Stimulated activated CD8-positive, alpha-beta memory T cell treated with anti-CD3 and anti-CD28 coated beads, Interleukin-2, amount 100 ng/mL, for 48 hours (primary cell): ENCODE measurements around the gene SNAPC5.

Experiments
- DNase-seq, 2 donors: peaks; one replicate each; pipeline ENCODE4 v3.0.0-alpha.2; 2020; ENCODE audit warnings: low read depth in 2 of 2

The SNAPC5 gene

DNA sequence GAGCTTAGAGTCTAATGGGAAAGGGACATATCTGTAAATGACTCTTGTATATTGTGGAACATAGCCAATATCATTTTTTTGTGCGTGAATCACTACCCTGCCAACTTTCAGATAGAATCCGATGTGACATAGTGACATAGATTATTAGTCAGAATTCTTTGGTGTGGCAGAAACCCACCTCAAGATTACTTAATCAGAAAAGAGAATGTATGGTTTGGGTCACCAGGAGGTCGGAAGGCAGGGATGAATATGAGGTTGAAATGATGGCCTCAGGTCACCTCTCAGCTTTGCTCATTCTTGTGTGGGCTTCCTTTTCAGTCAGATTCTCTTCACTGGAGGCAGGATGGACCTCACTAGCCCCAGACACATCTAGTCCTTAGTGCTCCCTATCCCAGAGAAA, 41.4 kb downstream of the SNAPC5 start:
- DNase-seq: no peak

DNA sequence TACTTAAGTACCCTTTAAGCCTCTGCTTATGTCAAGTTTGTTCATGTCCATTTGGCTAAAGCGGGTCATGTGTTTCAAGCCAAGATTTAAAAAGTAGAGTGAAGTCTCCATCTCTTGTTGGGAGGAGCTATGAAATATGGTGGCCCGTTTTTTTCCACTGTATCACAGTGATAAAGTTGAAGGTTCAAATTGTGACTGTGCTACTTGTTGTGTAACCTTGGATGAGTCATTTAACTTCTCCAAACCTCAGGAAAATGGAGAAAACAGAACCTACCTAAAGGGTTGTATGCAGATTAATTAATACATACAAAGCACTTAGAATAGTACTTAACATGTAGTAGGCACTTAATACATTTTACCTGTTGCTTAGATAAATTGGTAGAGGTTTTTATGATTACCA, 43.4 kb downstream of the SNAPC5 start:
- no peak for DNase-seq

DNA sequence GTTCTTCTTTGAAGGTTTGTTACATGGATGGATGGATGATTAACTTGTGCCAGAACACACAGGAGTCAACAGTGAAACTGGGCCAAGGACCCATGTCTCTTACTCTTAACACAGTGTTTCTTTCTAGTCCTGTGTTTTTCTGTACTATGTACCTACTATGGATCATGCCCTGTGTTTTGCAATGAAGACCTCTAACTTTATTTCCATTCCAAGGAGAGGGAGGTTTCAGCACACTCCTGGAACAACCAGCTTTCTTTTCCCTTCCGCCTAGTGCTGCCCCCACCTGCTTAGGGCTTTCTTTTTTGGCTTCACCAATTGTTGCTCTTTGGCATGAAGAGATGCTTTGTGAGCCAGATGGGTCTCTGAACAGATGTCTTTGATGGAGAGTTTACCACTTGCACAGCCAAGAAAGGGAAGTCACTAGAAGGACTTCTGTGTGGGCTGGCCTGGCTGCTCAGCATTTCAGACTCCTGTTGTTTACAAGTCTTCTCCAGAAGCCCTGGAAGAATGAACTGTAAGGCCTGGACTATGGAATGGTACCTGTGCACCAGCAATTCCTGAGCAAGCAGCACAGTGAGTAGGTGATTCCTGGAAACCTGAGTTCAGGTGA, 44.5 kb downstream of the SNAPC5 start:
- DNase-seq: no peak

DNA sequence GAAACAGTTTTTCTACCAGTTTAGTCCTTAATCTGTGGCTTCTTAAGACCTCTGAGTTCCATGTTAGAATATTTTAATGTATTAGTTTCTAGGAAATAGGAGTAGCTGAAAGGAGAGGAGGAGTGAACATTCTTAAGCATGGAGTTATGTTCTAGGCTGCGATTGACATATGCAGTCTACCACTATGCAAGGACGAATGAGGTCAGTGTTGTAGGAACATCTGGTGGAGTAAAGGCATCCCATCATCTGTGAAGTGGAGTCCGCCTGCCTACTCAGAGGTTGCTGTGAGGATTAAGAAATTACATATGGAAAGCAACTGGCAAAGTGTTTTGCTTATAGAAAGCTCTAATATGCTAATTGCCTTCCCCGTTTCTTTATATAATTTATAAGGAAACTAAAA, 45.1 kb downstream of the SNAPC5 start:
- no peak for DNase-seq
